HG02938 (cell line): Measurements from ENCODE around the gene HLA-C.
"Not testable (repeated sequence)": the region's sequence is repeated elsewhere in the genome, so short reads cannot be mapped to it uniquely, and the experiment has no call there.

Experiments
- ATAC-seq: cut with Tn5 transposase; IDR thresholded peaks from one replicate; pipeline ENCODE4 v1.9.1; 2021; ENCODE audit warnings: mild to moderate bottlenecking, moderate library complexity; ENCODE audit not compliant: unreplicated experiment

HLA-C gene

GRCh38 chr6:31270788-31271640, 878 bp downstream of the HLA-C start:
- no peak for ATAC-seq

- ATAC-seq = no peak
Observed at GRCh38 chr6:31268836-31269235, 3.1 kb downstream of the HLA-C start.

- no peak for ATAC-seq
Observed at GRCh38 chr6:31268369-31268765, 3.5 kb downstream of the HLA-C start.

GRCh38 chr6:31267651-31268368, 4.1 kb downstream of the HLA-C start:
- ATAC-seq = no peak

GRCh38 chr6:31266567-31267360, 5.1 kb downstream of the HLA-C start:
- no peak for ATAC-seq

GRCh38 chr6:31265926-31266325, 6.0 kb downstream of the HLA-C start:
- ATAC-seq = no peak

GRCh38 chr6:31263346-31263933, 8.5 kb downstream of the HLA-C start:
- not testable (repeated sequence) for ATAC-seq

GRCh38 chr6:31259995-31260394, 11.9 kb downstream of the HLA-C start:
- ATAC-seq = not testable (repeated sequence)

- no peak for ATAC-seq
Observed at GRCh38 chr6:31252625-31253024, 19.3 kb downstream of the HLA-C start.

- ATAC-seq = no peak
Observed at GRCh38 chr6:31251261-31251660, 20.6 kb downstream of the HLA-C start.

- no peak for ATAC-seq
Observed at GRCh38 chr6:31249184-31249583, 22.7 kb downstream of the HLA-C start.

GRCh38 chr6:31247813-31248212, 24.1 kb downstream of the HLA-C start:
- no peak for ATAC-seq

- ATAC-seq = no peak
Observed at GRCh38 chr6:31246051-31246521, 25.8 kb downstream of the HLA-C start.

- no peak for ATAC-seq
Observed at GRCh38 chr6:31243508-31243907, 28.4 kb downstream of the HLA-C start.

- ATAC-seq = no peak
Observed at GRCh38 chr6:31239854-31240253, 32.0 kb downstream of the HLA-C start.

- not testable (repeated sequence) for ATAC-seq
Observed at GRCh38 chr6:31234101-31234500, 37.8 kb downstream of the HLA-C start.

- no peak for ATAC-seq
Observed at GRCh38 chr6:31228476-31228875, 43.4 kb downstream of the HLA-C start.

GRCh38 chr6:31227143-31227542, 44.7 kb downstream of the HLA-C start:
- no peak for ATAC-seq

GRCh38 chr6:31225735-31226134, 46.2 kb downstream of the HLA-C start:
- no peak for ATAC-seq

GRCh38 chr6:31222496-31222895, 49.4 kb downstream of the HLA-C start:
- no peak for ATAC-seq
